ENCODE results near the gene ATP5MG.

Gene ATP5MG

GRCh38 chr11:118442908-118443589, 41.6 kb downstream of the ATP5MG start:
- DNase-seq: no peak

- peak in 1 of 2 donors; percentile 27 for DNase-seq
Measured at GRCh38 chr11:118443590-118444218, 42.3 kb downstream of the ATP5MG start.

GRCh38 chr11:118447423-118447822, 46.0 kb downstream of the ATP5MG start:
- DNase-seq: no peak

GRCh38 chr11:118448294-118448693, 46.9 kb downstream of the ATP5MG start:
- DNase-seq: no peak

- DNase-seq: no peak
Measured at GRCh38 chr11:118449316-118449918, 48.0 kb downstream of the ATP5MG start.

GRCh38 chr11:118450451-118450850, 49.0 kb downstream of the ATP5MG start:
- no peak for DNase-seq
